ENCODE measurements around the gene ENDOV. TPM values are rescaled to one million over a fixed set of nuclear protein-coding genes. Genes with fewer than 3 reads are reported as not detected.

The ENDOV gene
- total and polyA plus RNA-seq, 2 of the 13 experiments (the other 11 are each of a cell fraction or from before 2014, with no cell fraction given) = 15.1 to 17.1 TPM

GRCh38 chr17:80414803-80415625, at the start of gene ENDOV (continued):
- peak; percentile 95 for TF ChIP-seq ZNF784 (CRISPR knock-in tag; IDR thresholded peaks at IDR 0.05; ENCODE audit: borderline replicate concordance)
- TF ChIP-seq ZNF326 (CRISPR knock-in tag; IDR thresholded peaks at IDR 0.05; ENCODE audit: borderline replicate concordance) = no peak
- TF ChIP-seq MAZ (IDR thresholded peaks at IDR 0.05; ENCODE audit: borderline replicate concordance, low read depth, low read length) = peak; percentile 71; the same call in 1 of the 2 replicates
- peak; percentile 90 for TF ChIP-seq MAZ (CRISPR knock-in tag; IDR thresholded peaks at IDR 0.05; ENCODE audit: low read depth)
- TF ChIP-seq ZNF501 (CRISPR knock-in tag; IDR thresholded peaks at IDR 0.05) = peak; percentile 98
- TF ChIP-seq PAWR (CRISPR knock-in tag; IDR thresholded peaks at IDR 0.05; ENCODE audit: borderline replicate concordance) = peak; percentile 95; the same call in 1 of the 2 replicates
- TF ChIP-seq ZNF775 (CRISPR knock-in tag; IDR thresholded peaks at IDR 0.05; ENCODE audit: borderline replicate concordance) = no peak
- TF ChIP-seq CEBPG (CRISPR knock-in tag; IDR thresholded peaks at IDR 0.05) = no peak; the same call in 1 of the 2 replicates
- TF ChIP-seq REL (CRISPR knock-in tag; conservative IDR thresholded peaks at IDR 0.05) = peak; percentile 75; the same call in 1 of the 2 replicates
- TF ChIP-seq BRD4 (CRISPR knock-in tag; IDR thresholded peaks at IDR 0.05) = 0 out of 2 replicates have a peak, but pooled peaks have one; percentile 57
- no peak; the same call in 1 of the 2 replicates for TF ChIP-seq ZBTB4 (CRISPR knock-in tag; IDR thresholded peaks at IDR 0.05; ENCODE audit: borderline replicate concordance)
- peak; percentile 77 for TF ChIP-seq ZNF563 (CRISPR knock-in tag; IDR thresholded peaks at IDR 0.05)
- no peak for TF ChIP-seq DPF2 (CRISPR knock-in tag; IDR thresholded peaks at IDR 0.05; ENCODE audit: borderline replicate concordance, low read depth)
- no peak for TF ChIP-seq ZNF878 (CRISPR knock-in tag; IDR thresholded peaks at IDR 0.05)
- no peak for TF ChIP-seq NFAT5 (CRISPR knock-in tag; IDR thresholded peaks at IDR 0.05)
- TF ChIP-seq GMEB1 (CRISPR knock-in tag; IDR thresholded peaks at IDR 0.05; ENCODE audit: borderline replicate concordance) = peak; percentile 91
- peak; percentile 94 for TF ChIP-seq THAP11 (CRISPR knock-in tag; IDR thresholded peaks at IDR 0.05)
- TF ChIP-seq POLR2A (IDR thresholded peaks at IDR 0.05; ENCODE audit: insufficient read depth in 1 of 2, low read depth in 2 of 2, low read length in 2 of 2) = peak; percentile 85 to 86
